DOHH2 (cell line): Measurements from ENCODE around the gene CMSS1.

Source experiments
- H3F3A ChIP-seq: fragments of 200-600 bp; sonication (generic), shearing (Covaris generic); 2 replicates; pipeline ENCODE4 v1.6.0; 2016; ENCODE audit warnings: antibody characterized with exemption, mild to moderate bottlenecking; ENCODE audit not compliant: control insufficient read depth, insufficient read depth
- H3K27ac ChIP-seq: fragments of 200-600 bp; sonication (generic); 2 replicates; pipeline ENCODE4 v1.5.1; 2014; ENCODE audit warnings: low read depth, mild to moderate bottlenecking, low read length, moderate library complexity
- H3K27me3 ChIP-seq: fragments of 200-600 bp; sonication (generic); 2 replicates; pipeline ENCODE4 v1.6.1; 2014; ENCODE audit warnings: mild to moderate bottlenecking, low read length, mixed read lengths; ENCODE audit not compliant: control insufficient read depth
- H3K36me3 ChIP-seq: fragments of 200-600 bp; sonication (generic); 2 replicates; pipeline ENCODE4 v1.6.1; 2014; ENCODE audit warnings: mild to moderate bottlenecking, low read length, moderate library complexity, mixed read lengths; ENCODE audit not compliant: control insufficient read depth
- H3K4me1 ChIP-seq: fragments of 200-600 bp; sonication (generic); 2 replicates; pipeline ENCODE4 v1.6.1; 2014; ENCODE audit warnings: mild to moderate bottlenecking, low read length, mixed read lengths; ENCODE audit not compliant: control insufficient read depth
- H3K4me2 ChIP-seq: fragments of 200-600 bp; sonication (generic); 2 replicates; pipeline ENCODE4 v1.6.0; 2014; ENCODE audit warnings: mild to moderate bottlenecking, low read length, moderate library complexity
- H3K4me3 ChIP-seq: fragments of 200-600 bp; sonication (generic); 2 replicates; pipeline ENCODE4 v1.5.1; 2014; ENCODE audit warnings: mild to moderate bottlenecking, low read length, mixed read lengths
- H3K79me2 ChIP-seq: fragments of 200-600 bp; sonication (generic); 2 replicates; pipeline ENCODE4 v1.6.1; 2014; ENCODE audit warnings: mild to moderate bottlenecking, low read length, mixed read lengths; ENCODE audit not compliant: control insufficient read depth
- H3K9me2 ChIP-seq: fragments of 200-600 bp; sonication (generic); replicated peaks from 2 replicates; pipeline ENCODE4 v1.6.1; 2014; ENCODE audit warnings: mild to moderate bottlenecking, low read length, mixed read lengths; ENCODE audit not compliant: control insufficient read depth
- H3K9me3 ChIP-seq: fragments of 200-600 bp; sonication (generic); 2 replicates; pipeline ENCODE4 v1.6.1; 2014; ENCODE audit warnings: antibody characterized with exemption, low read length, mixed read lengths; ENCODE audit not compliant: control insufficient read depth, insufficient read depth
- H4K20me1 ChIP-seq: fragments of 200-600 bp; sonication (generic); 2 replicates; pipeline ENCODE4 v1.6.0; 2014; ENCODE audit warnings: low read depth, mild to moderate bottlenecking, antibody characterized with exemption, low read length, moderate library complexity; ENCODE audit not compliant: control insufficient read depth, insufficient read depth
- CTCF ChIP-seq: fragments of 200-600 bp; sonication (generic); IDR thresholded peaks from one replicate; pipeline ENCODE4 v1.5.1; 2014; ENCODE audit warnings: antibody characterized with exemption, mild to moderate bottlenecking, low read depth, low read length; ENCODE audit not compliant: poor library complexity, severe bottlenecking
- EZH2phosphoT487 ChIP-seq: fragments of 200-600 bp; sonication (generic); IDR thresholded peaks from 2 replicates; pipeline ENCODE4 v1.6.1; 2017; ENCODE audit warnings: borderline replicate concordance, mild to moderate bottlenecking, antibody characterized with exemption, low read length, moderate library complexity, mixed read lengths

CMSS1 gene

DNA sequence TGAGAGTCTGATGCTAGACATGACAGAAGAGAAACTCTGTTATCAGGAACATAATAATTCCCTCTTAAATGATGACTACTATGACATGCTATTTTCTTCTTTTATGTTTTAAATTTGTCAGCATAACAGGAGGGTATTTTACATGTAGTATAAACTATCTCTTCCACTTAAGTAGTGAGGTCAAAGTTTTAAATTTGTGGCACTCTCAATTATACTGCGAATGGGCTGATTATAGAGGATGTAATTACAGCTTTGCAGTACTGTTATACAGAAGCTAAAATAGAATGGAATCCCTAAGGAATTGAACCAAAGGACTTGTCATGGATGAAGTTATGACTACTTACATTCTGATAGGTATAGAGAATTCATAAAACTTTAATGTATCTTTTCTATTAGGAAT is 34.3 kb downstream of the CMSS1 start:
- TF ChIP-seq CTCF: no peak
- no peak for TF ChIP-seq EZH2phosphoT487
- Histone ChIP-seq H3K9me3 (no peaks in the 10 kb centered on the region), H3K4me3 (no peak overlapping the region), H3K4me1 (no peaks in the 10 kb centered on the region), H4K20me1 (0 out of 2 replicates have a peak, but pooled peaks cover 5% of the 10 kb centered on the region), H3K27ac (no peak overlapping the region), H3K9me2 (no peaks in the 10 kb centered on the region), H3K79me2 (peaks cover 77% of the 10 kb centered on the region), H3K27me3 (no peaks in the 10 kb centered on the region), H3F3A (no peaks in the 10 kb centered on the region), H3K4me2 (no peak overlapping the region), H3K36me3 (no peaks in the 10 kb centered on the region)

GRCh38 chr3:99852851-99853250 is 35.2 kb downstream of the CMSS1 start:
- Histone ChIP-seq H3K4me3 (no peak overlapping the region), H3F3A (no peaks in the 10 kb centered on the region), H3K79me2 (peaks cover 68% of the 10 kb centered on the region), H4K20me1 (0 out of 2 replicates have a peak, but pooled peaks cover 5% of the 10 kb centered on the region), H3K4me1 (no peaks in the 10 kb centered on the region), H3K27me3 (no peaks in the 10 kb centered on the region), H3K9me3 (no peaks in the 10 kb centered on the region), H3K9me2 (no peaks in the 10 kb centered on the region), H3K27ac (no peak overlapping the region), H3K4me2 (no peak overlapping the region), H3K36me3 (no peaks in the 10 kb centered on the region)
- TF ChIP-seq EZH2phosphoT487 (no peak), CTCF (no peak)

- Histone ChIP-seq H3K27me3 (no peaks in the 10 kb centered on the region), H3K9me2 (no peaks in the 10 kb centered on the region), H3K4me3 (no peak overlapping the region), H3K4me2 (no peak overlapping the region), H3K79me2 (peaks cover 50% of the 10 kb centered on the region), H3K27ac (no peak overlapping the region), H4K20me1 (0 out of 2 replicates have a peak, but pooled peaks cover 5% of the 10 kb centered on the region), H3K9me3 (no peaks in the 10 kb centered on the region), H3K36me3 (no peaks in the 10 kb centered on the region), H3F3A (no peaks in the 10 kb centered on the region), H3K4me1 (no peaks in the 10 kb centered on the region)
- no peak for TF ChIP-seq CTCF
- TF ChIP-seq EZH2phosphoT487: no peak
These were observed 37.2 kb downstream of the CMSS1 start for GRCh38 chr3:99854756-99855298.
